GM19372 (cell line): ENCODE data around the gene SYT5.
"Not testable (repeated sequence)": the region's sequence is repeated elsewhere in the genome, so short reads cannot be mapped to it uniquely, and the experiment has no call there.

Experiments used
- ATAC-seq: cut with Tn5 transposase; IDR thresholded peaks from one replicate; pipeline ENCODE4 v1.9.1; 2021; ENCODE audit warnings: mild to moderate bottlenecking, low read depth, moderate library complexity; ENCODE audit not compliant: unreplicated experiment

The SYT5 gene

DNA sequence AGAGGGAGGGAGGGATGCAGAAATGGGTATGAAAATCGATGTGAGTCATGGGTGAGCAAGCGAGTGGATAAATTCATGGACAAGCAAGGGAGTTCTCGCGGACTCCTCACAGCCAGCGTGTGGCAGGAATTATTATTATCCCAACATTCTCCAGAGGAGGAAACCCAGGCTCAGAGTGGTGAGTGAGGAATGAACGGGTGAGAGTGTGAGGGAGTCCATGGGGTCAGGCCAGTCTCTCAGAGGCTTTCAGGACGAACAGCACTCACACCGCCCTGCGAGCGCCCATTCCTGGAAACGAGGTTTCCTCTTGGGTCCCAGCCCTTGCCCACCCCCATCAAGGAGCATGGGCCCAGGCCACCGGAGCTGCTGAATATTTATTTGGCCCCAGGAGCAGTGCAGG, 7.3 kb downstream of the SYT5 start:
- ATAC-seq = no peak

DNA sequence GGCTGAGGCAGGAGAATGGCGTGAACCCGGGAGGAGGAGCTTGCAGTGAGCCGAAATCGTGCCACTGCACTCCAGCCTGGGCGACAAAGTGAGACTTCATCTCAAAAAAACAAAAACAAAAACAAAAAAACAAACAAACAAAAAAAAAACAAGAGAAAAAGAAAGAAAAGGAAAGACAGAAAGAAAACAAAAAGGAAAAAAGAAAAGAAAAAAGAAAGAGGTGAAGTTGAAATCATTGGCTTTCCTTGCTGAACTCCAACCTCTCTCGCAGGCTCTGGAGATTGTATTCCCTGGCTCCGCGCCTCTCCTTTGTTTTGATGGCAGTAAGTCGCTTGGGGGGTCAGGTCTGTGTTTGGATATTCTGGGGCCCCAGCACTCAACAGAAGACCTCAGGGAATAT, 7.8 kb downstream of the SYT5 start:
- not testable (repeated sequence) for ATAC-seq

DNA sequence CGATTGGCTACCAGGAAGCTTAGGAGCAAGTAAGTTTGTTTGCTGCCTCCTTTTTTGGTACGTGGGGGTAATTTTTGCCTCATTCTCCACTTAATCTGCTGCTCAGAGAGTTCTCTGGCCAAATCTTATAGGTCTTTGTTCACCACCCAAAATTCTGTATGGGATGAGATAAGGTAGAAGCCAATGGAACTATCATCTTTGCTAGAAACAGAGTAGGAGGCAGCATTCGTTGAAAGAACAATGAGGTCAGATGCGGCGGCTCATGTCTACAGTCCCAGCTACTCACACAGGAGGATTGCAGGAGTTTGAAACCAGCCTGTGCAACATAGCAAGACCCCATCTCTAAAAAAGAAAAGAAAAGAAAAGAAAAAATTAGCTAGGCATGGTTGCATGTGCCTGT, 8.6 kb downstream of the SYT5 start:
- no peak for ATAC-seq

DNA sequence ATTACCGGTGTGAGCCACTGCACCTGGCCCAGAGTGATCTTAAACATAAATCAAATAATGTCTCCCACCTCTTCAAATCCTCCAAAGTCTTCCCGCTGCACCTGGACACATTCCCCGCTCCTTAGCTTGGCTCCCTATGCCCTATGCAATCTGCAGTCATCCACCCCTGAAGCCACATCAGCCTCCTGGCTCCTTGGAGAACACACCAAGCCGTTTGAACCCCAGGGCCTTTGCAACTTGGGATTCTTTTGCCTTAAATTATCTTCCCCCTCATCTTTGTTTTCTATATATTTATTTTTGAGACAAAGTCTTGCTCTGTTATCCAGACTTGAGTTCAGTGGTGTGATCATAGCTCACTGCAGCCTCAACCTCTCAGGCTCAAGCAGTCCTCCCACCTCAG, 11.0 kb downstream of the SYT5 start:
- no peak for ATAC-seq

DNA sequence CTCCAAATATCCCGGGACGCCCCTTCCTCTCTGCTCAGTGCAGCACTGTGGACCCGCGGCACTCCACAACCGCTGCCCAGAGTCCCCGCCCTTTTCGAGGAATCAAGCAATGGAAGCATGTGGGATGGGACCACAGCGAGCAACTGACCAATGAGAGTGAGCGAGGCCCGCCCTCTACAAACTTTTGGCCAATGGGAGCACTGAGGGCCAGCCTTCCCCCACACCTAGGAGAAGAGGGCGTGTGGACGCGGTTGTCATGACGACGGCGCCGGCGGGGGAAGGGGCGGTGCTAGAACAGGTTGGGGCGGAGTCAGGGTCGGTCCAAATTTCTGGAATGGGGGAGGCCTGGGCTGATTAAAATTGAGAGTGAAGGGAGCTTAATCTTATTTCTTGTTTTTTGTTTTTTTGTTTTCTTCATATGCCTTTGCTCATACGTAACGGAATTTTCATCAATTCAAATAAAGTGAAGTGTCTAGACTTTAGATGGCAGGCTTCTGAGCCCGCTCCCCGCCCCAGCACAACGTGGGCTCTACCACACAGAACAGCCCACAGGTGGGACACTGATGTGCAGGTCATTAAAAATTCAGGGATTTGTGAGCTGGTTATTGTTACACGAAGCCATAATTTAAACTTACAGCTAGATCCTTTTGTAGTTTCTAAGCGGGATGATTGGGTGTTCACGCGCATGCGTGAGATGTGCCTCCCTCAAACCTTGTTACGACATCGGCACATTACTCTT, 13.4 kb downstream of the SYT5 start, which contains the start of gene DNAAF3:
Gene DNAAF3 (minus strand): TSS at position 84 of the 739 bp plus-strand sequence. CDS start 200 bp downstream, outside the sequence.
- peak; percentile 88 for ATAC-seq

DNA sequence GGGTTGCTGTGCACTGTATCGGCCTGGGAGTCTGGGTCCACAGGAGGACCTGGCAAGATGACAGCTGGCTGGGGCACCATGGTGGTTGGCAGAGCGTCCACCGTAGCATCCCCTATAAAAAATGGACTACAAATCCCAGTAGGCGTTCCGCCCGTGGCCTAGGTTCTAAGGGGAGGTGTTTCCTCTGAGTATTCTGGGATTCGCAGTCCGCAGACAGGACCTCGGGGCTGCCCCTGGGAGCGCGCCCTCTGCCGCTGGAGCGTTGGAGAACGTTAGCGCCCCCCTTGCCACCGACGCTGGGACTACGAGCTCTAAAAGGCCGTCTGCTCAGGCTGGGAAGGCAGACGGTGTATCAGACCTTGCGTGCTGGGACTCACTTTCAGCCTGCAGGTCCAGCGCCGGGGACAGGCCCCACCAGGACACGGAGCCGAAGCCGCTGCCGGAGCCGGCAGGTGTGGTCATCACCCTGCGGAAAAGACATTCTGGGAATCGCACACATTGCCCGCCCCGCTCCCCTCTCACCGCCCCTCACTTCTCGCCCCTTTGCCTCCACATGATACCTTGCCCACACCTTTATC, 14.0 kb downstream of the SYT5 start:
- no peak for ATAC-seq

DNA sequence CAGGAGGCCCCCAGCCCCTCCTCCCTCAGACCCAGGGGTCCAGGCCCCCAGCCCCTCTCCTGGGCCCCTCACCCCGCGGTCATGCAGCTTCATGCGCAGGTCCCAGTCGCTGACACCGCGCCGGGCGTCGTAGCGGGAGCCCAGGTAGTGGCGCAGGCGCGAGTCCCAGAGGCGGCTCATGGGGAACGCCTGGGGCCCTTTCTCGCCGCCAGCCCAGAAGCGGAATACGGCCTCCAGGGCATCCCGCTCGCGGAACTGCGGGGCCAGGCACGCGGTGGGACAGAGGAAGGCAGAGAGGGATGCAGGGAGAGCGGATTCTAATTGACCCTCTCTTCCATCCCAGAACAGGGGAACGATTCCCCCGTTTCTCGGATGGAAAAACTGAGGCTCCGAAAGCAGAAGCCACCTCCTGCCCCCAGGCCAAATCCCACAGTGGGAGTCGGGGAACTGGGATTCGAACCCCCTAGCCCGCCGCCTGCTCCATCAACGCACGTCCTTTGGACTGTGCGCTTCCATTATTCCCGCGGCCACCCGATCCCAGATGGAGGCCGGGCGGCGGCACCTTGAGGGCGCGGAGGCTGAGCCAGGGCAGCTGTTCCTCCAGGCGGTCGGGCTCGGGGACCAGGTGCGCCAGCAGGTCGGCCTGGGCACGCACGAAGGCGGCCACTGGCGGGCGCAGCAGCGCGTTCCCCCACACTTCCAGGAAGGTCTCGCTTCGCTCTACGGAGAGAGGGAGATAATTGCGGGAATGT, 18.3 kb downstream of the SYT5 start:
- ATAC-seq = no peak

DNA sequence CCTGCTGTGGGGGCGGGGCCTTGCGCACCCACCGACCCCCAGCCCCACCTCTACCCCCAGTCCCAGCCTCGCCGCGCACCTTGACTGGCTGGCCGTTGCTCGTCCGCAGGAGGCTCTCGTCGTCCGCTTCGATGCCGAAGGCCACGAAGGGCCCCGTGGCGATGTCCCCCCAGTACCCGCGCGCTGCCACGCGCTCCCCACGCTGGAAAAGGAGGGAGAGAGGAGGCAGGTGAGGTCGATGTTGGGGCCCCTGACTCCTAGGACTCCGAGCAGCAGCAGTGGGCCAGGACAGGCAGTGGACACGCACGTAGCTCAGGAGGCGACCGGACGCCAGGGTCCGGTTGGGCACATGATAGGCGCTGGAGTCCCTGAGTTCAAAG, 19.1 kb downstream of the SYT5 start:
- no peak for ATAC-seq

DNA sequence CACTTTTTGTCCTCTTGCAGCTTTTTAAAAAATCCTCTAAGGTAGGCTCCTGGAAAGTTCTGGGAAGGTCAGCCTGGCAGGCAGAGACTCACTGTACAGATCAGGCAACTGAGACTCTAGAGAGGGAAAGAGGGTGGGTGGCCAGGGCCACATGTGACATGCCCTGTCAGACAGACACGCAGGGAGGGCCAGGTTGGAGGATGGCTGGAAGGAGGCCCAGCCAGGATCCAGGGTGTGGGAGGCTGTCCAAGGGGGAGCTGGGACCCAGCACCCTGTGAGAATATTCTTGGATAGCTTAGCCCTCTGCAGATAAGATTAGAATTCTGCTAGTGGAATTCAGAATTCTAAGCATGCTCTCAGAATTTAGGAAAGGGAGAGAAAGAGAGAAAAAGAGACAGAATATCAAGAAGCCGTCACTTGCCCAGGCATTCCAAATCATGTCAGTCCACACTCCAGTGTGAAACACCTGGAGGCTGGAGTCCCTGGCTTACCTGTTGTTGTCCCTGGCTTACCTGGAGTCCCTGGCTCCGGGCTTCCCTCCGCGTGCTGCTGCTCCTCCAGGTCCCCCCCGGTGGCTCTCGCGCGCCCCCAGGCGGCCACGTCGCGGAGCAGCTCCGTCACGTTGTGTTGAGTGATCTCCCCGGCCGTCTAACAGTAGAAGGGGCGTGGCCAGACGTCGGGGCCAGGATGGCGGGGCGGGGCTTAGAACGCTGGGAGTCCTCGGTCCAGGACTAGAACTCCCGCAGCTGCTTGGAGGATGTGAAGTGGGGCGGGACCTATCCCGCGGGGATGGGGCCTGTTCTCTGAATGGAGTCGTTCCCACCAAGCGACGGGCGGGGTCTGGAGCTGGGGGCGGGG, 19.7 kb downstream of the SYT5 start:
- ATAC-seq = peak; percentile 54

DNA sequence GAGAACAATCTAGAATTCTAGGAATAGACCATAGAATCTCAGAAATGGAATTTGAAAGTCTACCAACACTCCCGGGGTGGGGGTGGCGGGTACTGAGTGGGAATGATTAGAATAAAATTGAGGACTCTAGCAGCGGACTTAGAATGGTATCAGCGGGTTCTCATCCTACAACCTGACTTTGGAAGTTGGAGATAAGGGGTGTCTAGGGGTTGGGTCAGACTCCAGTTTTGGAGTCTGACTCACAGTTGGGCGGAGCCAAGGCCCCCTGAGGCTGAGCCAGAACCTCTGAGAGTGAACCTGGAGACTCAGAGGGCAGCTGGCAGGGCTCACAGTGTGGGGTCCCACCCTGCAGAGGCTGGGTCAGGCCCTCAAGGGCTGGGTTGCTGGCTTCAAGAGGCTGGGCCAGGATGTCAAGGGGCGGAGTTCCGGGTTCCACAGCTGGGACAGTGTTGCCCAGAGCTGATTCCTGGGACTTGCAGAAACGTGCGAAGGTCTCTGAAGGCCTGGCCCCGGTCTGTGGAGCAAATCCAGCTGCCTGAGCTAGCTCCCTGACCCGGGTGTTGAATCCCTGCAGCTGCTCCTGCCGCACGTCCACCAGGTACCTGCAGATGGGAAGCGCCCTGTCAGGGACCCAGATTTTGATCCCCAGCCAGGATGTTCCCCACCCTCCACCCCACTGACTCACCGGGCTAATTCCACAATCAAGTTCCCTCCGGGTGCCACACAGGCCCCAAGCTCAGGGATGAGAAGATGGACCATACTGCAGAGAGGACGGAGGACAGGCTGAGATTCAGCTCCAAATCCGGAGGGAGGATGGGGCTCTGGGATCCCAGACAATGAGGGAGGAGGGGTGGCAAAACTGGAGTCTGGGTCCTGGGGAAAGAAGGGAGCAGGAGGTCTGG, 21.0 kb downstream of the SYT5 start:
- no peak for ATAC-seq

DNA sequence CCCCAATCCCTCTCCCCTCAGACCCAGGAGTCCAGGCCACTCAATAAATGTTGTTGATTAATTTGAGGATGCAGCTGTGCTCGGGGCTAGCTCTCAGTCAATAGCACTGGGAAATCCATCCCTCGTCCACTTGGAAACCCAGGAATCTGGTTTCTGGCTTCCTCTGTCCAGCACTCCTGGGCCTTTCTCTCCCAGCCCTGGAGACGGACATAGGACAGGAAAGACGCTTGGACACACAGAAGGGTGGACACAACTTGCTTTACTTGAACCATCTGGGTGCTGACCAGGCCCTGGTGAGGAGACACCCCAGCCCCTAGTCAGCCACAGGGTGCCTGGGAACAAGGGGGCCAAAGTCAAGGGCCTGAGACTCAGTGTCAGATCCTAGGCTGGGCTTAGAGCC, 21.7 kb downstream of the SYT5 start:
- no peak for ATAC-seq

DNA sequence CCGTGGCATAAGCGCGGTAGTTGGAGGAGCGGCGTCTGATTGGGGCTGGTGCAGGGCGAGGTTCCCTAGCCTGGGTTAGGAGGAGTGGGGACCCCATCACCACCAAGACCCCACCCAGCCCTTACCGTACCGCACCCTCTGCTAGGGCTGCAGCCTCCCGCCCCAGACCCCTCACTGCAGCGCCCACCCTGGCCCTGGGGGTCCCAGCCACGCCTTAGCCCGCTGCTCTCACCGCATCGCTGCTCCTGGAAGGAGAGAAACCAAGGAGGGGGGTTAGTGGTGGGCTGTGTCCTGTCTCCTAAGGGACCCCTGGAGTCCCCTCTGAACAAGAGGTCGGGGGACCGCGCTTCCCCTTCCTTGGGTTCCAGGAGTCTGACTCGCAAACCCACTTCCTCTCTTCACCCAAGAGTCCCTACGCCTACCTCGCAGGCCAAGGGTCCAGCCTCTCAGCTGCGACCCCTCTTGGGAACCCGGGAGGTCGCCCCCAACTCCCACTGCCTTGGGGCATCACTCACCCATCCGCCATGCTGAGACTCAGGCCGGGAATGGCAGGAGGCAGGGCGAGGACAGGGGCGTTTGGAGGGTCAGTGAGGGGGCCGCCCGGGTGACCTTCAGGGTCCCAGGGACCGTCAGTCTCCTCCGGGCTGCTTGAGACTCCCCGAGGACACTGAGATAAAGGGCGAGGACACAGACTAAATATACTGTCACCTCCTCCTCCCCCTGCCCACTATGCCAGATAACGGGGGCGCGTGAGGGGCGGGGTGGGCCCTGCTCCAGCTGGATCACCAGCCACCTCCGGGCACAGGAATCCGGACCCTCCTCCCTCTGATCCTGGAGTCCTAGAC, 22.8 kb downstream of the SYT5 start, which contains the start of gene TNNI3:
Gene TNNI3 (minus strand): TSS at position 669 of the 845 bp plus-strand sequence. CDS start 143 bp downstream, at position 526.
- no peak for ATAC-seq

DNA sequence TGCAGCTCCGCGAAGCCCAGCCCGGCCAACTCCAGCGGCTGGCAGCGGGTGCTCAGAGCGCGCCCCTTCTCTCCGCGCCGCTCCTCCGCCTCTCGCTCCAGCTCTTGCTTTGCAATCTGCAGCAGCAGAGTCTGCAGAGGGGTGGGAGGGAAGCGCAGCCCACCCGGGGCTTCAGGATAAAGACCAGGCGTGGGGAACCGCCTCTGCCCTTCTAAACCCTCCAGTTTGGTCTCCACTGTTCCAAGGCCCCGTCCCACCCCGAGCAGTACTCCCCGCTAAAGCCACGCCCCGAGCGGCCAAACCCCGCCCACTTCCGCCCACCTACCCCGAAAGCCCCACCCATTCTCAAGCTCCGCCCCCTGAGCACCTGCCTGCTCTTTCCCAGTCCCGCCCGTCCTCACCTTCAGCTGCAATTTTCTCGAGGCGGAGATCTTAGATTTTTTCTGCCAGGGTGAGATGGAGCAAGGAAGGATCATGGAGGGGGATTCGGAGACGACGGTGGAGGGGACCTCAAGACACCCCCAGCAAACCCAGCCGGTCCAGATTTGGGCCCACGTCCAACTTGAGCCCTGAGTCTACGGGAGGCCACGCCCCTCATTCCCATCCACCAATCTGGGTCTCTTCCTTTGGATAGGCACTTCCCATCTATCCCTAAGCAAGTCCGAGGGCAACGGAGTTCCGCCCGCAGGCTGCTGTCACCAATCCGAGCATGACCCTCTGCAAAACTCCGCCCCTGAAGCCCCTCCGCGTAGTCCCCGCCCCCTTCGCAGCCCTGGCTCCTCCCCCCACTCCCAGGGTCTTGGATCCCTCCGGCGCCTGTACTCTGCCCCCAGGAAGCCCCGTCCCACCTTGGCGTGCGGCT, 23.7 kb downstream of the SYT5 start:
- no peak for ATAC-seq

DNA sequence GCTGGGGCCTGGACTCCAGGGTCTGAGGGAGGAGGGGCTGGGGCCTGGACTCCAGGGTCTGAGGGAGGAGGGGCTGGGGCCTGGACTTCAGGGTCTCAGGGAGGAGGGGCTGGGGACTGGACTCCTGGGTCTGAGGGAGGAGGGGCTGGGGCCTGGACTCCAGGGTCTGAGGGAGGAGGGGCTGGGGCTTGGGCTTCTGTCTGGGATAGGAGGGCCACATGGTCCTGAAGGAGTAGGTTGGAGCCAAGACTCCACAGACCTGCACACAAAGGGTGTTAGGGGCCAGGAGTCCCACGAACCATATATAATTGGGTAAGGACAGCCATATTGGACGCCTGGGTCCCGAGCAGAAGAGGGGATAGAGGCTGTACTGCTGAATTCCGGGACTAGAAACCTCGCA, 24.3 kb downstream of the SYT5 start:
- not testable (repeated sequence) for ATAC-seq

DNA sequence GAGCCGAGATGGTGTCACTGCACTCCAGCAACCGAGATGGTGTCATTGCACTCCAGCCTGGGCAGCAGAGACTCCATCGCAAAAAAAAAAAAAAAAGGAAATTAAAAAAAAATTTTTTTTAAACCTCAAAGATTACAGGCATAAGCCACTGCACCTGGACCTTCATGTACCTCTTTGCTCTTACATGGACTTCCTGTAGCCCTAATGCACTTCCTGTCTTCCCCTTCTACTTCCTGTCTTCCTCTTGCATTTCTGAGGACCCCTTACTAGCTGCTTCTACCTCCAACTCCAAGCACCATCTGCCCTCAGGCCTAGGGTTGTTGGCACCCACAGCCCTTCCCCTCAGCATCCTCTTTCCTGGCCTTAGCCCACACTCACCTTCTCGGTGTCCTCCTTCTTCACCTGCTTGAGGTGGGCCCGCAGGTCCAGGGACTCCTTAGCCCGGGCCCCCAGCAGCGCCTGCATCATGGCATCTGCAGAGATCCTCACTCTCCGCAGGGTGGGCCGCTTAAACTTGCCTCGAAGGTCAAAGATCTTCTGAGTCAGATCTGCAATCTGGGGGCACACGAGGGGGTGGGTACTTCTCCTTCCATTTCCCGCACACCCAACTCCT, 26.3 kb downstream of the SYT5 start:
- ATAC-seq = no peak

DNA sequence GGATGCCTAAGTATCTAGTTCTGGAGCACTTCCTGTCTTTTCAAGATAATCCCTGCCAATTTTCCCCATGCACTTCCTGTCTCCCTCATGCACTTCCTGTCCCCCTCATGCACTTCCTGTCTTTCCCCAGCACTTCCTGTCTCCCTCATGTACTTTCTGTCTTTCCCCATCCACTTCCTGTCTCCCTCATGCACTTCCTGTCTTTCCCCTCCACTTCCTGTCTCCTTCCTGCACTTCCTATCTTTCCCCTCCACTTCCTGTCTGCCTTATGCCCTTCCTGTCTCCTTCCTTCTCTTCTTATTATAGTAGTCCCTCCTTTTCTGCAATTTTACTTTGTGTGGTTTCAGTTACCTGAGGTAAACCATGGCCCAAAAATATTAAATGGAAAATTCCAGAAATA, 28.1 kb downstream of the SYT5 start:
- ATAC-seq = no peak
